Measurements from ENCODE around the gene NFIA. TPM values are rescaled to one million over a fixed set of nuclear protein-coding genes. Genes with fewer than 3 reads are reported as not detected.
A peak's percentile ranks its signal among the peaks of the same experiment; 100 is the strongest.

NFIA gene
- total and polyA plus RNA-seq, 2 donors (not counting 1 experiment from before 2014, with no cell fraction given) = 5.4 to 11.0 TPM

- peak overlapping the region; percentile 4 for H2AFZ ChIP-seq (ENCODE audit: low read length)
- no peaks in the 10 kb centered on the region for H3K27me3 ChIP-seq (ENCODE audit: control insufficient read depth, insufficient read depth, low read length)
- peak overlapping the region; percentile 85 for H3K4me2 ChIP-seq (ENCODE audit: extremely low read depth, insufficient read depth, low read length)
- TF ChIP-seq CTCF (conservative IDR thresholded peaks at IDR 0.05 in 1 of 2, IDR thresholded peaks at IDR 0.05 in 1 of 2; ENCODE audit: low read depth in 1 of 2, low read length in 2 of 2) = no peak
- no peak for TF ChIP-seq EZH2 (IDR thresholded peaks at IDR 0.05; ENCODE audit: low read length, missing control alignments)
- no peaks in the 10 kb centered on the region for H3K36me3 ChIP-seq (ENCODE audit: control insufficient read depth, insufficient read depth, low read length)
- H3K9ac ChIP-seq (ENCODE audit: insufficient read depth, low read length) = no peak overlapping the region
- H4K20me1 ChIP-seq (ENCODE audit: control insufficient read depth, extremely low read depth, insufficient read depth, low read length) = no peaks in the 10 kb centered on the region
- H3K79me2 ChIP-seq (ENCODE audit: control insufficient read depth, insufficient read depth, low read length) = no peaks in the 10 kb centered on the region
- H3K27ac ChIP-seq (ENCODE audit: insufficient read depth, low read length) = peak overlapping the region; percentile 35
- peak in 1 of 2 donors; percentile 92 for DNase-seq (ENCODE audit: low read depth in 2 of 2)
- peak overlapping the region; percentile 45 to 57 (median 51) for H3K4me3 ChIP-seq (replicated peaks in 1 of 4; ENCODE audit: control extremely low read depth in 1 of 4, insufficient read depth in 1 of 4, low read depth in 3 of 4, low read length in 4 of 4)
- no peaks in the 10 kb centered on the region for H3K9me3 ChIP-seq (ENCODE audit: control insufficient read depth, insufficient read depth, low read depth, low read length)
- no peaks in the 10 kb centered on the region for H3K4me1 ChIP-seq (ENCODE audit: control insufficient read depth, extremely low read depth, insufficient read depth, low read length)
These were observed 120.7 kb downstream of the NFIA start for GRCh38 chr1:61202854-61203598.

DNA sequence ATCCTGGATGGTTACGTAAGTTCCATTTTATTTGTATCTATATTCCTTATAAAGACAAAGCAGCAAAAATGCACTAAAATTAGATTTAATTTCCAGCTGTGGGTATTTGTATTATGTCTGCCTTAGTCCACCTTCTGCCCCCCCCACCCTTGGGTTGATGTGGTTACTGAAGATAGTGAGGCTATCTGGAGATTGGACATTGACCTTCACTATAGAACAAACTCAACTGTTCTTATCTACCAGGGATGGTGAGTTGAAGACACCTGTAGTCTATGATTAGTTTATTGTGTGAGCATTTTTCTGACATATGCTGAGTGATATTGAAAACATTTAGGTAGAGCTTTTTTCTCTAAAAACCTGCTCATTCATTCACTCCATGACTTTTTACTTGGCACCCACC, 122.2 kb downstream of the NFIA start:
- no peaks in the 10 kb centered on the region for H4K20me1 ChIP-seq (ENCODE audit: control insufficient read depth, extremely low read depth, insufficient read depth, low read length)

GRCh38 chr1:61207416-61207815, 125.1 kb downstream of the NFIA start:
- H3K9ac ChIP-seq (ENCODE audit: insufficient read depth, low read length) = no peak overlapping the region
- no peak overlapping the region for H2AFZ ChIP-seq (ENCODE audit: low read length)
- H3K27me3 ChIP-seq (ENCODE audit: control insufficient read depth, insufficient read depth, low read length) = no peaks in the 10 kb centered on the region
- no peaks in the 10 kb centered on the region for H3K9me3 ChIP-seq (ENCODE audit: control insufficient read depth, insufficient read depth, low read depth, low read length)
- TF ChIP-seq CTCF (conservative IDR thresholded peaks at IDR 0.05 in 1 of 2, IDR thresholded peaks at IDR 0.05 in 1 of 2; ENCODE audit: low read depth in 1 of 2, low read length in 2 of 2) = no peak
- TF ChIP-seq EZH2 (IDR thresholded peaks at IDR 0.05; ENCODE audit: low read length, missing control alignments) = no peak
- DNase-seq (ENCODE audit: low read depth in 2 of 2) = no peak
- H3K4me3 ChIP-seq (replicated peaks in 1 of 4; ENCODE audit: control extremely low read depth in 1 of 4, insufficient read depth in 1 of 4, low read depth in 3 of 4, low read length in 4 of 4) = no peak overlapping the region
- H4K20me1 ChIP-seq (ENCODE audit: control insufficient read depth, extremely low read depth, insufficient read depth, low read length) = no peaks in the 10 kb centered on the region
- no peak overlapping the region for H3K4me2 ChIP-seq (ENCODE audit: extremely low read depth, insufficient read depth, low read length)
- H3K79me2 ChIP-seq (ENCODE audit: control insufficient read depth, insufficient read depth, low read length) = no peaks in the 10 kb centered on the region
- no peaks in the 10 kb centered on the region for H3K4me1 ChIP-seq (ENCODE audit: control insufficient read depth, extremely low read depth, insufficient read depth, low read length)
- H3K36me3 ChIP-seq (ENCODE audit: control insufficient read depth, insufficient read depth, low read length) = no peaks in the 10 kb centered on the region
- H3K27ac ChIP-seq (ENCODE audit: insufficient read depth, low read length) = no peak overlapping the region

More for the DNA sequence above, 122.2 kb downstream of the NFIA start:
- Histone ChIP-seq H3K4me2 (ENCODE audit: extremely low read depth, insufficient read depth, low read length) (no peak overlapping the region), H3K36me3 (ENCODE audit: control insufficient read depth, insufficient read depth, low read length) (no peaks in the 10 kb centered on the region), H3K9me3 (ENCODE audit: control insufficient read depth, insufficient read depth, low read depth, low read length) (no peaks in the 10 kb centered on the region), H3K27me3 (ENCODE audit: control insufficient read depth, insufficient read depth, low read length) (no peaks in the 10 kb centered on the region), H3K4me3 (replicated peaks in 1 of 4; ENCODE audit: control extremely low read depth in 1 of 4, insufficient read depth in 1 of 4, low read depth in 3 of 4, low read length in 4 of 4) (no peak overlapping the region), H3K4me1 (ENCODE audit: control insufficient read depth, extremely low read depth, insufficient read depth, low read length) (no peaks in the 10 kb centered on the region), H3K79me2 (ENCODE audit: control insufficient read depth, insufficient read depth, low read length) (no peaks in the 10 kb centered on the region), H3K9ac (ENCODE audit: insufficient read depth, low read length) (no peak overlapping the region), H2AFZ (ENCODE audit: low read length) (no peak overlapping the region), H3K27ac (ENCODE audit: insufficient read depth, low read length) (no peak overlapping the region)
- DNase-seq (ENCODE audit: low read depth in 2 of 2) = no peak
- TF ChIP-seq CTCF (conservative IDR thresholded peaks at IDR 0.05 in 1 of 2, IDR thresholded peaks at IDR 0.05 in 1 of 2; ENCODE audit: low read depth in 1 of 2, low read length in 2 of 2) (no peak), EZH2 (IDR thresholded peaks at IDR 0.05; ENCODE audit: low read length, missing control alignments) (no peak)

All from fibroblast of lung (primary cell).